HG02610 (cell line): ENCODE data around the gene RNF212.

Experiments used
- ATAC-seq: cut with Tn5 transposase; IDR thresholded peaks from one replicate; pipeline ENCODE4 v1.9.1; 2021; ENCODE audit warnings: mild to moderate bottlenecking, moderate library complexity; ENCODE audit not compliant: unreplicated experiment

The RNF212 gene

DNA sequence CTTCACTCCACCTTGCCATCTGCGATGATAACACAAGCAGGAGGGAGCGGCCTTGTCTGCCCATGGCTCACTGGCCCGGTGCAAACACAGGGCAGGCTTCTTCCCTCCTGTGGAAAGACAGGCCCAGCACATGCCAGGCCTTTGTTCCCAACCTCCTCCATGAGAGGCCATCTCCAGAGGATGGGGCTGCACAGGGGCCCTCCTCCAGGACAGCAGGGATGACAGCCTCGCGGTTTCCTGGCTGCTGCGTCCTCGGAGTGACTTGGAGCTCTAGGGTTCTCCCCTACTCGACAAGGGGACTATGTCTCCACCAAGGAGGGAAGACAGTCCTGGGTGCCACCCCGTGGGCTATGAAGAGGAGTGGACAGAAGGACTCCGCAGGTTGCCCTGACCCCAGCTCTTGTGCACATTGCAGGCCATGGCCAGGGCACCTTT is 21.8 kb downstream of the RNF212 start:
- no peak for ATAC-seq

- no peak for ATAC-seq
Measured at GRCh38 chr4:1090465-1091440, 22.6 kb downstream of the RNF212 start.

- ATAC-seq, result no peak
Measured at GRCh38 chr4:1090036-1090435, 23.3 kb downstream of the RNF212 start.

GRCh38 chr4:1087371-1087770 is 26.0 kb downstream of the RNF212 start:
- ATAC-seq, result no peak

DNA sequence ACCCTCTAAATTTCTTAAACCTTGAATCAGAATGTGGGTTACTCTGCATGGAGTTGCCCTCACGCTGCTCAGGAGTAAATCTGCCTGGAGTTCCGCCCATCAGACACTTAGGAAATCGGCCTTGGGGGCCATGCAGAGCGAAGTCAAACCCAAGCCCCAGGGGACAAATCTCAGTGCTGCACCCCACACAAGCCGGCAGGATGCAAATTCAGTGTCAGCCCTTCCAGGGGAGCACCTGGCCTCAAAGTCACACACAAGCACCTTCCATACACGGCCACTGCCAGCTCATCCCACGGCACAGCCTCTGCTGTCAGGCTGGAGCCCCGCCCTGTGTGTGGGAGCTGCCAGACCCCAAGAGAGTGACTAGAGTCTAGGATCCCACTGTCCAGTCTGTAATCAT is 27.4 kb downstream of the RNF212 start:
- ATAC-seq, result no peak

DNA sequence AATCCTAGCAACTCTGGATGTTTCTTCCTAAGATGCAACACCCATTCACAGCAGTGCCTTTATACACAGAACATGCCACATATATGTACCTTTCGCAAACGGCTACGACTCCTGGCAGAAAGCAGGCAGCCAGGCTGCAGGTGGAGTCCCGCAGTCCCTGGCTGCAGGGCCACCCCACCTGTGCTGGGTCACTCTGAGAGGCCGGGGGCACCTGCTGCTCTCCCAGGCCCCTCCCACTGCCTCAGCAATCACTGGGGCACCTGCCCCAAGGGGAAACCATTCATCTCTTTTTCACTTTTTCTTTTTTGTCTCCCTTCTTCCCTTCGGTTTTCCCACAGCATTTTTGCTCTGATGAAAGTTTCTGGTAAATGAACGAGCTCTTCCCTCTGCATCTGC is 28.0 kb downstream of the RNF212 start:
- ATAC-seq, result no peak

DNA sequence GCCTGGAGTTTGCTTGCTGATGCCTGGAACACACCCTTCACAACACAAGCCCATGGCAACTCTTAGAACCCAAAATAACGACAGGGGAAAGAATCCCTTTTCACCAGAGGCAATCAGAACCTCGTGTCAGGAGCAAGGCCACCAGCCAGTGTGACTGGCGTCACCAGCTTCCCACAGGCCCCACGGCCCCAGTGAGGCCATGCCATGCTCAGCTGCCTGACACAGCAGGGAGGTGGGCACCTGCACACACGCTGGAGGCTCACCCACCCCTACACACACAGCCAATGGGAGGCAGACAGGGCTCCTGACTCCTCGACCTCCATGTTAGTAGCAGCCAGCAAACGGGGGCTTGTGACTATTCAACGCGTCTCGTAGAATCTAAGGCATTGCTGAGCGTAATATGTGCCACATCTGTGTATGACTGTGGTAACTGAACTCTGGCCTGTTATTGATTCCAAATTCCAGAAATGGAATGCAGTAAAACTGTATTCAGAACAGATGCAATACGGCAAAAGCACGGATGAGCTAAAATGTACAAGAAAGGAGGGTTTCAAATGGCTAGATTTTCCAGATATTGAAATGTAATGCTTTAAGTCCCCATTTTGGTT is 28.5 kb downstream of the RNF212 start:
- no peak for ATAC-seq

DNA sequence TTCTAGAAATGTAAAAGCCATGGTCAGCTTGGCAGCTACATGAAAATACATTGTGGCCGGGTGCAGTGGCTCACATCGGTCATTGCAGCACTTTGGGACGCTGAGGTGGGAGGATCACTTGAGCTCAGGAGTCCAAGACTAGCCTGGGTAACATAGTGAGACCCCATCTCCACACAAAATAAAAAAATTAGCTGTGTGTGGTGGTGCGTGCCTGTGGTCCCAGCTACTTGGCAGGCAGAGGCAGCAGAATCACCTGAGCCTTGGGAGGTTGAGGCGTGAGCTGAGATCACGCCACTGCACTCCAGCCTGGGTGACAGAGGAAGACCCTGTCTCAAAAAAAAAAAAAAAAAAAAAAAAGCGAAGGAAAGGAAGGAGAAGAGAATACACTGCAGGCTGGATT is 29.0 kb downstream of the RNF212 start:
- no peak for ATAC-seq

- ATAC-seq, result no peak
Measured at GRCh38 chr4:1082215-1083182, 30.9 kb downstream of the RNF212 start.

GRCh38 chr4:1081689-1082040 is 31.7 kb downstream of the RNF212 start:
- no peak for ATAC-seq

DNA sequence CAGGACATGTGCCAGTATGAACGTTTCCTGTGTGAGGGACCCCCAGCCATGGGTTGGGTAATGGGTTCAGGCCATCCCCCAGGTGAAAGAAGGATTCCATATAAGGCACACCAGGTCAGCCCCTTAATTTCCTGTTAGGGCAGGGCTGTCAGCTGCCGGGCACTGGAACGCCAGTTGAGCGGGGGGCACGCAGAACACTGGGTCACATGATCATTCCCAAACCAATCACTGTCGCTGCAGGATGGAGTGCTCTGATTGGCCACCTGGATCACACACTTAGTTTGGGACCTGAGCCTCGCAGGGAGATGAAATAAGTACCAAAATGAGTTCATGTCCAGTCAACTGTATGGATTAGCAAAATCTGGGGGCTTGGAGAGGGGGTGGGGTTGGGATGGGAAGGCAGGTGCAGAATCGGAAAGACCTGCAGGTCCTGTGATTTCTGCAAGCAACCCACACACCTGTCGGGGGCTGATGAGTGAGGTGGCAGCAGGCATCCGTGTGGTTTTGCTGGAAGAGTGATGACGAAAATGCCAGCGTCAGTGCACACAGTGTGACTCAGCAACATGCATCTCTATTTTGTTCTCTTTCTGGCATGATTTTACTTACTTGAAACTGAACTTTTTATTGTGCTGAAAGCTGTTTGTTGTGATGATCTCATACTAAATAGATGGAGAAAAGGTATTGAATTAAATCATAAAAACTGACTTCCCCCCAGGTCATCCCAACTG is 32.2 kb downstream of the RNF212 start:
- ATAC-seq, result no peak

DNA sequence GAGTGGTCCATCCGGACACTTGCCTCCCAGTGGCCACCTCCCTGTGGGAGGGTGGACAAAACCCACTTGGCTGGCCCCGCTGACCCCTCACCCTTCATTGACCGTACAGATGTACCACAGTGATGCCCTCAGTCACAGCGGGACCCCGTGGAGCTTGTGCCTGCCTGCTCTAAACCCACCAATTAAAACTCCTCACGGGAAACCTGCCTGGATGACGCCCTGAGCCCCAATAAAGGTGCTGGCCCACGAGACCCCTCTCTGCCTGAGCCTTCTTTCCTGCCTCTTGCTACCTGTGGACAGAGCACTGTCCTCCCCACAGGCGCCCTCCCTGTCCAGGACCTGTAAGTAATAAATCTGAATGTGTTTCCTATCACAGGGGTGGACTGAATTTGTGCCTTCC is 32.9 kb downstream of the RNF212 start:
- ATAC-seq, result no peak

DNA sequence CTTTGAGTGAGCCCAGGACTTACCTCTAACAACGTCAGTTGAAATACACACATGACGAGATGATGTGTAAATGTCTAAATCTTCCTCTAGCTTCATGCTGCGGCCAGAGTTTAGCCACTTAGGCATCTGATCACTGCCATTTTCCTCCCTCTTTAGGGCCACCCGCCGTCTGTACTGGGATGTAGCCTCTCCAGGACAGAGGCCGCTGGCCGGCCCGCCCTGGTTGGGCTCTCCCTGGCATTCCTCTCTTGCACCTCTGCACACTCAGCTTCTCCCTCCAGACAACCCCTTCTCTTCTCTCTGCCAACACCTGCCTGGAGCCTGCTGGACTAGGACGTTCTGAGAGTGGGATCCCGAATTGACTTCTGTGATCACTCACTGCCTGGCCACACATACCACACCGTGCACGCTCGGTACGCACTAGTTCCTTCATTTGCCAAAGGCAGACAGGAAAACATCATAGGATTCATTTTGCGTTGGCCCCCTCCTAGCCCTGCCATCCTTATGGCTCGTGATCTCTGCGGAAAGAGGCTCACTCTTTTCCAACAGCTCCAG is 33.6 kb downstream of the RNF212 start:
- ATAC-seq, result no peak

- ATAC-seq, result no peak
Measured at GRCh38 chr4:1078490-1078889, 34.9 kb downstream of the RNF212 start.

- no peak for ATAC-seq
Measured at GRCh38 chr4:1077711-1078477, 35.5 kb downstream of the RNF212 start.

DNA sequence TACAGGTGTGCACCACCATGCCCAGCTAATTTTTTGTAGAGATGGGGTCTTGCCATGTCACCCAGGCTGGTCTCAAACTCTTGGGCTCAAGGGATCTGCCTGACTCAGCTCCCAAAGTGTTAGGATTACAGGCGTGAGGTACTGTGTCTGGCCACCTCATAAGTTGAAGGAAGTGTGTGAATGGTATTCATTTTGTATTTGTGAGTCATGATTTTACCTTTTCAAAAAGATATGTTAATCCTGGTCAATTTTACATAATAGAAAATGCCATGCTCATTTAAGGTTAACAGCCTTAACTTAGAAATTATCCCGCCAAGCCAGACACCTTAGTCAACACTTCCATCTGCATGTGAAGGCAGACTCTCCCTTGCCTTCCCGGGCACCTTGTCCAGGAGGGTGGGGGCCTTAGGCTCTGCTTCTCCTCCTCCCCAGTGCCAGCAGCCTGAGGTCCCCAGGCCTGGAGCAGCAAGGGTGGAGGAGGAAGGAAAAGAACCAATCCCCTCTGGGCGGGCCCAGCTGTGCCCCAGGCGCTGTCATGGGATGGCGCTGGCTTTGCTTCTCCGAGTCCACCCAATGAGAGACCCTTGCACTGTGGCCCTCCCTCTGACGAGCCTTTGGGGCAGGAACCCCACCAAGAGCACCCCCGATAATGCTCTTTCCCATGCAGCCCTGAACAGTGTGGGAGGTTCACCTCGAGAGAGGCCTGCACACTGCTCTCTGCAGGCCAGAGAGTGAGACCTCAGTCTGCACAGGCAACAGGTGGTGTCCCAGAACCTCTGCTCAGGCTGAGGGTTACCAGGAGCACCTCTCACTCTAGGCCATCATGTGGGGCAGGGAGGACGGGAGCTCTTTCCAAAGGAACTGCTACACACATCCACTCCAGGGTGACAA is 37.3 kb downstream of the RNF212 start:
- ATAC-seq, result no peak

DNA sequence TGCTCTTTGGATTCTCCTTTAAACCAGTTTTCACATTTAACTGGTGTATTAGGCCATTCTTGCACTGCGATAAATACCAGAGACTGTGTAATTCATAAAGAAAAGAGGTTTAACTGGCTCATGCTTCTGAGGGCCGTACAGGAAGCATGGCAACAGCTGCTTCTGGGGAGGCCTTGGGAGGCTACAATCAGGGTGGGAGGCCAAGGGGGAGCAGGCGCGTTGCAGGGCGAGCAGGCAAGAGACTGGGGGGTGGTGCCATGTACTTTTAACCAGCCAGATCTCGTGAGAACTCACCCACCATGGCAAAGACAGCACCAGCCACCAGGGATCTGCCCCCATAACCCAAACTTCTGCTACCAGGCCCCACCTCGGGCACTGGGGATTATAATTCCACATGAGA is 38.1 kb downstream of the RNF212 start:
- ATAC-seq, result no peak

- ATAC-seq, result no peak
Measured at GRCh38 chr4:1074077-1074476, 39.3 kb downstream of the RNF212 start.
